ENCODE results near the gene USP53.
"Not testable (repeated sequence)": the region's sequence is repeated elsewhere in the genome, so short reads cannot be mapped to it uniquely, and the experiment has no call there.

The USP53 gene

GRCh38 chr4:119310826-119311225, 98.3 kb downstream of the USP53 start:
- in situ Hi-C loops (cut with HindIII; ENCODE audit: low sequenced_read_pairs), result no loop called here

- in situ Hi-C loops (cut with HindIII; ENCODE audit: low sequenced_read_pairs), result no loop called here
Observed at GRCh38 chr4:119313237-119313636, 100.7 kb downstream of the USP53 start.

- in situ Hi-C loops (cut with HindIII; ENCODE audit: low sequenced_read_pairs), result no loop called here
Observed at GRCh38 chr4:119314356-119314755, 101.8 kb downstream of the USP53 start.

GRCh38 chr4:119315036-119315435, 102.5 kb downstream of the USP53 start:
- in situ Hi-C loops (cut with HindIII; ENCODE audit: low sequenced_read_pairs), result no loop called here

GRCh38 chr4:119317990-119318389, 105.5 kb downstream of the USP53 start:
- in situ Hi-C loops (cut with HindIII; ENCODE audit: low sequenced_read_pairs), result no loop called here

DNA sequence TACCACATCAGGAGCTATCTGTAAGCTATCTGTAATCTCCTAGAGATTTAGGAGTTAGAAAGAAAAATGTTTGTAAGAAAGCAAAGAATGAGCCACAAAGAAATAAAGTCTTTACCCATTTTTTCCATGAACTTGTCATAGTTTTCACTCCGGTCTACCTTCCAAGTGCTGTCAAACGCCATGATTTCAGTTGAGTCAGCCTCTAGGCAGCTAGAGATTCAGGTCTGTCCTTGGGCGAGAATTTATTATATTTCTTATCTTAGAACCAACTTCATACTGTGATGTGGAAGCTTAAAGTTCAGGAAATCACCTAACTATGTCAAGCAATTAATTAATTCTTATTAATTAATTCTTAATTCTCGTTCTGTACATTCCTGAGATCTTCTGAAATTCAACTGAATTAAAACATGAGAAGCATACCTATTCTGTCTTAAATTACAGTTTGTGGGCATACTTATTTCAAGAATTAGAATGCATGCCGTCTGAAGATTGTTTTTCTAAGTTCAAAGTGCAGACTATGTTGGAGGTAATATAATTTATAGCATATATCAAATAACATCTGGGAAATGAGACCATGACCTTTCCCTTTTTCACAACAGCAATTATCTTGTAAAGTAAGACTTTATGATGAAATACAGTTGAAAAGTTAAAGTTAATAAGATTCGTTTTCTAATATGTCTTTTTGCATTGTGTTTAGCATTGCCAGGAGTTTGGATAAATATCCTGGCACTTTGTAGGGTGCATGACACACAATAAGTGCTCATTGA, 109.6 kb downstream of the USP53 start, which contains the start of gene FABP2:
TSS of gene FABP2 (minus strand) at position 218 of the 767 bp plus-strand sequence. CDS start at position 182, 36 bp downstream.
- in situ Hi-C loops (cut with HindIII; ENCODE audit: low sequenced_read_pairs), result no loop called here

GRCh38 chr4:119328695-119329094, 116.2 kb downstream of the USP53 start:
- in situ Hi-C loops (cut with HindIII; ENCODE audit: low sequenced_read_pairs), result no loop called here

DNA sequence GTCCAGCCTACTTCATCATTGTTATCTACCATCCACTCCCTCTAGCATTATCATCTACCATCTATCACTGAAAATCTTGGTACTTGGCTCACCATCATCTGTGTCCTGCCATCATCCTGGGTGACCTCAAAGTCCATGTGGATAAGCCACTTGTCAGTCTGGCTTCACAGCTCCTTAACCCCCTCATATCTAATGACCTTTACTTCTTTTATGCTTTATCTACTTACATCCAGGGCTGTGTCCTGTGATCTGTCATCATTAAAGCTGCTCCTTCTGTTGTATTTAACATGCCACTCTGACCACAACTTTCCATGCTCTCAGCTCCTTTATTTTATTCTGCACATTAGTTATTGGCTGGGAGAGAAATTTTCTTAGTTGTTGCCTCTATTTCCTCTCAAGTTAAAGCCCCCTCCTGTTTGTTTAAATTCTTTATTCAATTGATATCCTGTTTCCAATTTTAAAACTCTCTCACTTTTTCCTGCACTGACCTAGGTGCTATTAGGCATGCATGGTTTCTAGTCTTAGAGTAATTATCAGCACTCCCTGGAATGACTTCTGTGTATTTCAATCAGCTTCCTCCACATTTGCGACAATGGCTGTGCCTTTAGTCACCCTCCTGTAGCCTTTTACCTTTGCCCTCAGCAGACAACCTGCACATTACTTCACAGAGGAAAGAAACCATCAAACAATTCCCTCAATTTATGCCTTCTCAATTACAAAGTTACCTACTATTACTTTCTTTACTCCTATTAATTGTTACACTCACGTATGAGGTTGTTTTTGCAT, 117.5 kb downstream of the USP53 start:
- in situ Hi-C loops (cut with HindIII; ENCODE audit: low sequenced_read_pairs), result no loop called here

DNA sequence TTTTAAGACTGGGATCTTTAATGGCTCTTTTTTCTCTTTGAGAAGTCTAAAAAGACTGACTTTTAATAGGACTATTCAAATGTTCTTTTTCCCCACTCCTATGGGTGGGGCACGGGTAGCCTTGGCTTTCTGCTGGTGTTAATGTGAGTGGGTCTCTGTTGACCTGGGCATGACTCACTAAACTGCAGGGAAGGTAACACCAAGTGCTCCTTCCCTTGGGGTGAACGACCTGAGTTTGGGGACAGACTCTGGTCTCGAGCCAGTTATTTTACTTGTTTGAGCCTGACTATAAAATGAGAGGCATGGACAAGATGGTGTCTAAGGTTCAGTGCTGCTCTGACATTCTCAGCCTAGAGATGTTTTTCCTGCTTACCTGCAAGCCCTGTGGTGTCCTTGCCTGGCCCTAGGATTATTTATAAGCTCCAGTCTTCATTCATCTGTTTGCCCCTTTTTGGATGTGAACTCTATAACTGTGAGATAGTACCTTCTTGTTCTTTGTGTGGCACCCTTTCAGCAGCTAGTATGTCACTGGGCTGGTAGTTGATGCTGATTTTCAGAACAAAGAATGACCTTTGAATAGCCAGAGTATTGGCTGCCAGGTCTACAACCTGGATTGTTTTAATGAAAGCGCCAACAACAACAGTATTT, 123.9 kb downstream of the USP53 start:
- in situ Hi-C loops (cut with HindIII; ENCODE audit: low sequenced_read_pairs), result not testable (repeated sequence)

- in situ Hi-C loops (cut with HindIII; ENCODE audit: low sequenced_read_pairs), result no loop called here
Observed at GRCh38 chr4:119337010-119337409, 124.5 kb downstream of the USP53 start.

DNA sequence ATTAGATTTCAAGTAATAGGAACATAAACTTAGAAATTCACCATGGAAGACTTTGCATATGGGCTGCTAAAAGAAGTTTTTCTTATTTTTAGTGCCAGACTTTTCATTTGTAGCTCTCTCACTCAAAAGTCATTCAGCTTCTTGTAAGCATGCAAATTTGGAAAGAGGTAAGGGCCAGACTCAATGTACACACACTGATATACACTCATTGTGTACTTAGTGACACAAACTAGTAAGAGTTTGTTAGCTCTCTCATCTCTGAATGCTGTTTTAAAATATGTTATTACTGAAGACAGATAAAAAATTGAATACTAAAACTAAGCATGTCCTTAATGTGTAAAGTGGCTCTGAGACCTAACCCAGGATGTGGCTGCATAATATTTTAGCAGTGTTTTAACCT, 127.4 kb downstream of the USP53 start:
- in situ Hi-C loops (cut with HindIII; ENCODE audit: low sequenced_read_pairs), result not testable (repeated sequence)

DNA sequence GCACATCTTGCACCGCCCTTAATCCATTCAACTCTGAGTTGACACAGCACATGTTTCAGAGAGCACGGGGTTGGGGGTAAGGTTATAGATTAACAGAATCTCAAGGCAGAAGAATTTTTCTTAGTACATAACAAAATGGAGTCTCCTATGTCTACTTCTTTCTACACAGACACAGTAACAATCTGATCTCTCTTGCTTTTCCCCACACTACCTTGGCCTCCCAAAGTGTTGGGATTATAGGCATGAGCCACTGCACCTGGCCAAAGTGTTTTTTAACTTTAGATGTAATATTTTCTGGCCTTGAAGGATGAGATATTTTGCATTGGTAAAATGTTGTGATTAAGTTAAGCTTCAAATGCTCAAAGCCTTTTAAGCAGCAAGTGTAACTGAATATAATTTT, 130.8 kb downstream of the USP53 start:
- in situ Hi-C loops (cut with HindIII; ENCODE audit: low sequenced_read_pairs), result not testable (repeated sequence)

Data from endothelial cell of hepatic sinusoid (primary cell).